Thyroid gland (tissue), 4 donors: Measurements from ENCODE around the gene SUDS3. TPM values are rescaled to one million over a fixed set of nuclear protein-coding genes. Genes with fewer than 3 reads are reported as not detected.

ENCODE experiments used
- DNase-seq, 2 donors: peaks; one replicate each; pipeline ENCODE4 v3.0.0-alpha.2; 2019
- H3K27ac ChIP-seq, 3 donors: fragments of 200-600 bp; sonication (generic); 1 replicate in 2 of 3; 2 replicates in 1 of 3; pipeline ENCODE4 v1.5.1; 2016 to 2019; ENCODE audit warnings: mild to moderate bottlenecking in 1 of 3, moderate library complexity in 1 of 3
- H3K27me3 ChIP-seq: fragments of 200-600 bp; sonication (generic); one replicate; pipeline ENCODE4 v1.5.1; 2019
- H3K36me3 ChIP-seq, 2 donors: fragments of 200-600 bp; sonication (generic); one replicate each; pipeline ENCODE4 v1.5.1; 2016 to 2019
- H3K4me1 ChIP-seq, 2 donors: fragments of 200-600 bp; sonication (generic); one replicate each; pipeline ENCODE4 v1.5.1; 2017 to 2019
- H3K4me3 ChIP-seq, 3 donors: fragments of 200-600 bp; sonication (generic); replicated peaks in 1 of 3; 1 replicate in 2 of 3; 2 replicates in 1 of 3; pipeline ENCODE4 v1.5.1; 2016; ENCODE audit warnings: mild to moderate bottlenecking in 1 of 3
- H3K9me3 ChIP-seq: fragments of 200-600 bp; sonication (generic); one replicate; pipeline ENCODE4 v1.5.1; 2017
- CTCF ChIP-seq, 6 experiments: fragments of 200-600 bp in 3 of 6; fragments of 450-650 bp in 3 of 6; sonication (generic) in 3 of 6; IDR thresholded peaks; one replicate each; pipeline ENCODE4 v1.5.1; 2016 to 2019; ENCODE audit warnings: antibody characterized with exemption in 6 of 6, mild to moderate bottlenecking in 2 of 6, inconsistent platforms in 1 of 6, moderate library complexity in 1 of 6
- POLR2A ChIP-seq, 2 donors: fragments of 450-650 bp; IDR thresholded peaks; one replicate each; pipeline ENCODE4 v1.6.1; 2017; ENCODE audit warnings: antibody characterized with exemption in 2 of 2, mild to moderate bottlenecking in 2 of 2, moderate library complexity in 1 of 2
- WGBS, 2 donors: methylation state at CpG; one replicate each; pipeline ENCODE4 v1.1.5; 2017; 5-methylcytosine and 5-hydroxymethylcytosine counted together
- intact Hi-C: fragments of 100-400 bp; cut with DNase I; formaldehyde crosslinking; loops from one replicate; pipeline ENCODE4 v1.15.1; 2023
- total RNA-seq, 4 donors: library from RNA; depleted of rRNA; stranded (reverse); fragments of >200 nt; gene quantifications; one replicate each; pipeline ENCODE4 v1.2.3, GENCODE V29; 2016

The SUDS3 gene
- total RNA-seq, 4 donors from 2014 or later, result 56.5 to 75.7 (median 62.7) TPM

DNA sequence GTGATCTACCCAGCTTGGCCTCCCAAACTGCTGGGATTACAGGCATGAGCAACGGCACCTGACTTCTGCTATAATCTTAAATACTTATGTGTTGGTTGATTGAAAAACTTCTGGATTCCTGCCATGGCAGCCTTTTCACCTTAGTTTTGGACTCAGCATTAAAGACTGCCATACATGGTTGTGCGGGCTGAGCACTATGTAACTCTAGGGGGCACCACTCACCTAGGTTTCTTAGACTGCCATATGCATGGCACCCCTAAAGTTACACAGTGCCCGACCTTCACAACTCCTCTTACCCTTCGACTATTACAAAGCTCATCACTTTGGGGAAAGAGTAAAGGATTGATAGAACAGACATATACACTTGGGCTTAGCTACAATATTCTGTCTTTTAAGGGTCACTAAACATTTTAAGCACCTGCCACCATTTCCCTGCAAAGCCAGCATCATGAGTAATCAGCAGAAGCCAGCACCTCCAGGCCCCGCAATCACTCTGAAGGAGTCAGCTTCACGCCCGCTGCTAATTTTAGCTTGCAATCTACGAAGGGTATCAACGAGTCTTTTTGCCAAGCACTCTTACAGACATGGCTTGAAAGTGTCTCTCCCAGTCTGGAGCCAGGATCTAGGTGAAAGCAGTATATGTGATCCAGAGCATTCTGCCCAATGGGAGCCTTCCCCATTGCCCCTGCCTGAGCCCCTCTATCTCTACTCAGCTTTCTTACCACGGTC, 59.8 kb downstream of the SUDS3 start:
- Histone ChIP-seq H3K9me3 (no peaks in the 10 kb centered on the region), H3K4me3 (no peak overlapping the region), H3K27me3 (no peaks in the 10 kb centered on the region), H3K4me1 (no peaks in the 10 kb centered on the region), H3K36me3 (no peaks in the 10 kb centered on the region), H3K27ac (no peak overlapping the region)
- intact Hi-C loops, result no loop called here
- DNase-seq, result no peak
- TF ChIP-seq POLR2A (IDR thresholded peaks at IDR 0.05), result no peak
- no peak for TF ChIP-seq CTCF (IDR thresholded peaks at IDR 0.05)
- 70 to 72% methylated on average over 10 of the region's 10 CpGs for WGBS, 2 donors

- no peak overlapping the region for H3K27ac ChIP-seq
- no peaks in the 10 kb centered on the region for H3K4me1 ChIP-seq
- H3K9me3 ChIP-seq, result no peaks in the 10 kb centered on the region
- DNase-seq, result no peak
- intact Hi-C loops, result no loop called here
- TF ChIP-seq CTCF (IDR thresholded peaks at IDR 0.05) (no peak), POLR2A (IDR thresholded peaks at IDR 0.05) (no peak)
- no peaks in the 10 kb centered on the region for H3K27me3 ChIP-seq
- H3K4me3 ChIP-seq, result no peak overlapping the region
- 46 to 53% methylated on average over 2 of the region's 2 CpGs for WGBS, 2 donors
- no peaks in the 10 kb centered on the region for H3K36me3 ChIP-seq
These were observed 60.6 kb downstream of the SUDS3 start for GRCh38 chr12:118436986-118437385.

- WGBS, 2 donors, result 70 to 79% methylated on average over 3 of the region's 3 CpGs
- DNase-seq, result no peak
- Histone ChIP-seq H3K4me3 (no peak overlapping the region), H3K36me3 (no peaks in the 10 kb centered on the region), H3K9me3 (no peaks in the 10 kb centered on the region), H3K27ac (no peak overlapping the region), H3K4me1 (no peaks in the 10 kb centered on the region), H3K27me3 (no peaks in the 10 kb centered on the region)
- intact Hi-C loops, result no loop called here
- TF ChIP-seq POLR2A (IDR thresholded peaks at IDR 0.05) (no peak), CTCF (IDR thresholded peaks at IDR 0.05) (no peak)
These were observed 62.7 kb downstream of the SUDS3 start for GRCh38 chr12:118439068-118439467.

GRCh38 chr12:118446247-118446646, 69.9 kb downstream of the SUDS3 start:
- no peaks in the 10 kb centered on the region for H3K4me1 ChIP-seq
- no peak overlapping the region for H3K4me3 ChIP-seq
- H3K9me3 ChIP-seq, result no peaks in the 10 kb centered on the region
- H3K36me3 ChIP-seq, result no peaks in the 10 kb centered on the region
- no peak for DNase-seq
- no peak for TF ChIP-seq POLR2A (IDR thresholded peaks at IDR 0.05)
- no peak for TF ChIP-seq CTCF (IDR thresholded peaks at IDR 0.05)
- intact Hi-C loops, result no loop called here
- no peaks in the 10 kb centered on the region for H3K27me3 ChIP-seq
- H3K27ac ChIP-seq, result no peak overlapping the region
- WGBS, 2 donors, result 35 to 52% methylated on average over 4 of the region's 4 CpGs

- H3K36me3 ChIP-seq, result no peaks in the 10 kb centered on the region
- H3K9me3 ChIP-seq, result no peaks in the 10 kb centered on the region
- H3K4me1 ChIP-seq, result no peaks in the 10 kb centered on the region
- H3K4me3 ChIP-seq, result no peak overlapping the region
- no peaks in the 10 kb centered on the region for H3K27me3 ChIP-seq
- WGBS, 2 donors, result 67 to 70% methylated on average over 4 of the region's 4 CpGs
- intact Hi-C loops, result no loop called here
- no peak for TF ChIP-seq CTCF (IDR thresholded peaks at IDR 0.05)
- no peak for TF ChIP-seq POLR2A (IDR thresholded peaks at IDR 0.05)
- no peak for DNase-seq
- no peak overlapping the region for H3K27ac ChIP-seq
These were observed 70.8 kb downstream of the SUDS3 start for GRCh38 chr12:118447181-118447580.
